Measurements from ENCODE around the gene CA7.
"Not testable (repeated sequence)": the region's sequence is repeated elsewhere in the genome, so short reads cannot be mapped to it uniquely, and the experiment has no call there.

The CA7 gene

GRCh38 chr16:66863707-66864106 is 19.5 kb downstream of the CA7 start:
- Histone ChIP-seq H3K27ac (replicated peaks) (no peak overlapping the region), H3K27me3 (ENCODE audit: insufficient read depth, poor library complexity, severe bottlenecking) (no peaks in the 10 kb centered on the region), H3K4me3 (replicated peaks; ENCODE audit: insufficient read depth, low read length) (no peak overlapping the region)
- no peak for DNase-seq (ENCODE audit: low read depth in 1 of 2, low spot score in 1 of 2)
- TF ChIP-seq POLR2AphosphoS5 (IDR thresholded peaks at IDR 0.05; ENCODE audit: low read depth) (no peak), REST (IDR thresholded peaks at IDR 0.05; ENCODE audit: insufficient replicate concordance, low read depth) (no peak), GABPA (IDR thresholded peaks at IDR 0.05; ENCODE audit: low read depth) (no peak), CTCF (IDR thresholded peaks at IDR 0.05; ENCODE audit: insufficient read depth, low read length) (no peak), SPI1 (IDR thresholded peaks at IDR 0.05; ENCODE audit: borderline replicate concordance, low read depth) (no peak)

GRCh38 chr16:66869424-66869823 is 25.2 kb downstream of the CA7 start:
- no peak overlapping the region for H3K27ac ChIP-seq (replicated peaks)
- TF ChIP-seq POLR2AphosphoS5 (IDR thresholded peaks at IDR 0.05; ENCODE audit: low read depth), result no peak
- TF ChIP-seq SPI1 (IDR thresholded peaks at IDR 0.05; ENCODE audit: borderline replicate concordance, low read depth), result no peak
- no peak for TF ChIP-seq CTCF (IDR thresholded peaks at IDR 0.05; ENCODE audit: insufficient read depth, low read length)
- no peak for TF ChIP-seq REST (IDR thresholded peaks at IDR 0.05; ENCODE audit: insufficient replicate concordance, low read depth)
- no peak for TF ChIP-seq GABPA (IDR thresholded peaks at IDR 0.05; ENCODE audit: low read depth)
- H3K4me3 ChIP-seq (replicated peaks; ENCODE audit: insufficient read depth, low read length), result no peak overlapping the region
- no peaks in the 10 kb centered on the region for H3K27me3 ChIP-seq (ENCODE audit: insufficient read depth, poor library complexity, severe bottlenecking)
- no peak for DNase-seq (ENCODE audit: low read depth in 1 of 2, low spot score in 1 of 2)

DNA sequence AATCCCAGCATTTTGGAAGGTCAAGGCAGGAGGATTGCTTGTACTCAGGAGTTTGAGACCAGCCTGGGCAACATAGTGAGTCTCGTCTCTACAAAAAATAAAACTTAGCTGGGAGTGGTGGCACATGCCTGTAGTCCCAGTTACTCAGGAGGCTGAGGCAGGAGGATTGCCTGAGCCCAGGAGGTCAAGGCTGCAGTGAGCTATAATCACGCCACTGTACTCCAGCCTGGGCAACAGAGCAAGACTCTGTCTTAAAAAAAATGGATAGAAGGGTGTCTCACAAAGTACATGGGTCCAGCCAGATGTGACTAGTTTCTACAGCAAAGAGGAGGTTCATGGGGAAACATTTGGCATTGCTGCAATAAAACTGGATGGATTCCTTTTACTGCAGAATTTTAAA is 27.1 kb downstream of the CA7 start:
- not testable (repeated sequence) for H3K4me3 ChIP-seq (replicated peaks; ENCODE audit: insufficient read depth, low read length); H3K27me3 ChIP-seq (ENCODE audit: insufficient read depth, poor library complexity, severe bottlenecking); DNase-seq (ENCODE audit: low read depth in 1 of 2, low spot score in 1 of 2); H3K27ac ChIP-seq (replicated peaks)

GRCh38 chr16:66871840-66872239 is 27.6 kb downstream of the CA7 start:
- DNase-seq (ENCODE audit: low read depth in 1 of 2, low spot score in 1 of 2), result no peak
- no peak overlapping the region for H3K27ac ChIP-seq (replicated peaks)
- H3K27me3 ChIP-seq (ENCODE audit: insufficient read depth, poor library complexity, severe bottlenecking), result no peaks in the 10 kb centered on the region
- no peak for TF ChIP-seq CTCF (IDR thresholded peaks at IDR 0.05; ENCODE audit: insufficient read depth, low read length)
- no peak for TF ChIP-seq GABPA (IDR thresholded peaks at IDR 0.05; ENCODE audit: low read depth)
- TF ChIP-seq SPI1 (IDR thresholded peaks at IDR 0.05; ENCODE audit: borderline replicate concordance, low read depth), result no peak
- TF ChIP-seq REST (IDR thresholded peaks at IDR 0.05; ENCODE audit: insufficient replicate concordance, low read depth), result no peak
- TF ChIP-seq POLR2AphosphoS5 (IDR thresholded peaks at IDR 0.05; ENCODE audit: low read depth), result no peak
- no peak overlapping the region for H3K4me3 ChIP-seq (replicated peaks; ENCODE audit: insufficient read depth, low read length)
